GM10266 (cell line): ENCODE results near the gene MBD2.
"Not testable (repeated sequence)": the region's sequence is repeated elsewhere in the genome, so short reads cannot be mapped to it uniquely, and the experiment has no call there.

Experiments
- DNase-seq: peaks from one replicate; pipeline ENCODE4 v3.0.0; 2012; ENCODE audit errors: extremely low spot score
- TF ChIP-seq, protein P1 (sequence below): IDR thresholded peaks from 2 replicates; pipeline ENCODE4 v1.5.1; 2012; ENCODE audit warnings: mild to moderate bottlenecking, low read depth; ENCODE audit not compliant: control insufficient read depth, insufficient read depth; ENCODE audit errors: missing control alignments

The MBD2 gene

DNA sequence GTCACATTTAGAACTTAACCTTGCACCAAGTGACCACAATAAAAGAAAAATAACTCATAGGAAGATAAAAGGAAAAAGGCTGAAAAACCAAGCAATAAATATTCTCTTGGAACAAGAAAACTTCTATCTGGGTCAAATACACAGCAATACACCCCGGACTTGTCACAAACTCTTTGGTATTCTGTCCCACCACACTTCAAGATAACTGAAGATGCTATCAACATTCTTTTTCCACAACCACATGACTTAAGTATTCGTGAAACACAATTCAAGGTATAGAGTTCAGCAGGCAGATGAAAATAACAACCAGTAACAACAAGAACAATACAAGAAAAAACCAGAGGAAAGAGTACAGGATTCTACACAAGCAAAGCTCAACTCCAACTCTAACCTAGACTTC, 18.0 kb downstream of the MBD2 start:
- TF ChIP-seq, protein P1, sequence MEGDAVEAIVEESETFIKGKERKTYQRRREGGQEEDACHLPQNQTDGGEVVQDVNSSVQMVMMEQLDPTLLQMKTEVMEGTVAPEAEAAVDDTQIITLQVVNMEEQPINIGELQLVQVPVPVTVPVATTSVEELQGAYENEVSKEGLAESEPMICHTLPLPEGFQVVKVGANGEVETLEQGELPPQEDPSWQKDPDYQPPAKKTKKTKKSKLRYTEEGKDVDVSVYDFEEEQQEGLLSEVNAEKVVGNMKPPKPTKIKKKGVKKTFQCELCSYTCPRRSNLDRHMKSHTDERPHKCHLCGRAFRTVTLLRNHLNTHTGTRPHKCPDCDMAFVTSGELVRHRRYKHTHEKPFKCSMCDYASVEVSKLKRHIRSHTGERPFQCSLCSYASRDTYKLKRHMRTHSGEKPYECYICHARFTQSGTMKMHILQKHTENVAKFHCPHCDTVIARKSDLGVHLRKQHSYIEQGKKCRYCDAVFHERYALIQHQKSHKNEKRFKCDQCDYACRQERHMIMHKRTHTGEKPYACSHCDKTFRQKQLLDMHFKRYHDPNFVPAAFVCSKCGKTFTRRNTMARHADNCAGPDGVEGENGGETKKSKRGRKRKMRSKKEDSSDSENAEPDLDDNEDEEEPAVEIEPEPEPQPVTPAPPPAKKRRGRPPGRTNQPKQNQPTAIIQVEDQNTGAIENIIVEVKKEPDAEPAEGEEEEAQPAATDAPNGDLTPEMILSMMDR, result no peak
- DNase-seq, result no peak

DNA sequence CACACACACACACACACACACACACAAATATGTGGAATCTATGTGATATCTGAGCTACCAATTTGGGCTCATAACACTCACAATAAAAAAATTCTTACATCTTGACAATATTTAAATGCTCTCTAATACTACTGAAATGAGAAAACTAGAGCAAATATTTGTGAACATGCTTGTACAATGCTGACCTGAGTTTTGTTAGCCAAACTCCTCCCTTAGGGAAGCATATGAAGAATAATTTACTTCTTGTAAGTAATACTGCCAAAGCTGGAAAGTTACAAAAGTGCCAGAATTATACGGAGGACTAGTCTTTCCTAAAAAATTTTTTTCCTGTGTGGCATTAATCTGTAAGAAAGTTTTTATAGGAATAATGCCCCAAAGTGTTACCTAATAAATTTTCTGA, 18.5 kb downstream of the MBD2 start:
- no peak for DNase-seq
- TF ChIP-seq, protein P1, result no peak

DNA sequence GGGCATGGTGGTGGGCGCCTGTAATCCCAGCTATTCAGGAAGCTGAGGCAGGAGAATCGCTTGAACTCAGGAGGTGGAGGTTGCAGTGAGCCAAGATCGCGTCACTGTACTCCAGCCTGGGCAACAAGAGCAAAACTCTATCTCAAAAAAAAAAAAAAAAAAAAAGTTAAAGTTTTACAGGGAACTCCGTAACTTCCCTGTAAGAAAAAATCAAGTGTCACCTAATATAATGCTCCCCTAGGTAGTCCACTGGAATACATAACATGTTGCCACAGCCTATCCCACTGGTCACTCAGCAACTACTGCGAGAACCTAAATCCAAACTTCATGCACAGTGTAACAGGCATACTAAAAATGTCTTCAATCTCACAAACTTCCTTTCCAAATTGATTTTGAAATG, 19.0 kb downstream of the MBD2 start:
- not testable (repeated sequence) for DNase-seq

DNA sequence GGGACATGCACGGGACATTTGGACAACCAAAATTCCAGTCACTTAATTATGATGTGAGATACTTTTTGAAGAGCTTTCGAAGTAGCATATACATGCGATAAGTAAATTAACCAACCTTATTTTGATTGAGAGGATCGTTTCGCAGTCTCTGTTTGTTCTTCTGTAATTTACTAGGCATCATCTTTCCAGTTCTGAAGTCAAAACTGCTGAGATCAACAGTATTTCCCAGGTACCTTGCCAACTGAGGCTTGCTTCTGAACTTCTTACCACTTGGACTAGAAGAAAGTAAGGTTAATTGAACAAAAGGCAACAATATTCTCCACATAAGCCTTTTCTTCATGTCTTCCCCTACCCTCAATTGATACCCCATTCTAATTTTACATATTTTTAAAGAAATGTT, 19.6 kb downstream of the MBD2 start:
- DNase-seq, result no peak
- TF ChIP-seq, protein P1, result no peak

- DNase-seq, result no peak
- TF ChIP-seq, protein P1, result no peak
Measured at GRCh38 chr18:54203914-54204313, 20.6 kb downstream of the MBD2 start.

- TF ChIP-seq, protein P1, result no peak
- no peak for DNase-seq
Measured at GRCh38 chr18:54202851-54203250, 21.6 kb downstream of the MBD2 start.

DNA sequence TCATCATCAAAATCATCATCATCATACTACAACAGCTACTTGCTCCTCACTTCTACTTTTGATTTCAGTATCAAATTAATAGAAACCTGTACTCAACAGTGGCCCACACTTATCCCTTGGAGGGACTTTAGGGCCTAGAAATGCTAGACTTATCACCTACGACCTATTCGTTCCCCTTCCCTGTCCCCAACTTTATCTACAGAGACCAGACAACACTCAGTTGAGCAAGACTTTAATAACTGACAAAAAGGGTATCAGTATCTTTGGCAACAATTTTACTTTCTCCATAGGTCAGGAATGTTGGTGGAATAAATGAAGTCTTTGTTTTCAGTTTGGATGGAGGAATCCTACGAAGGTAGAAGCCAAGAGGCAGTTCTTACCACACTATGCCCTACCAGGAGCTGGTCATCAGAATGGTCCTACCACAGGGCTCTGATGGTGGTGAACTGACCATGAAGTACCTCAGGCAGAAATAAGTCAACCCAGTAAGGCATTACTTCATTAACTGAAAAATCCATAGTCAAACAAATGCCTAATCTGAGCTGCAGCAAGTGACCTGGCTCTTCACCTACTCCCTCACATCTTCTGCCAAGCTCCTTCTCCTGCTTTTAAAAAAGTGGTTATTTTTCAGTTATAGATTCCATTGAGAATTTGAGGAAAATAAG, 26.6 kb downstream of the MBD2 start:
- TF ChIP-seq, protein P1, result no peak
- no peak for DNase-seq

- TF ChIP-seq, protein P1, result no peak
Measured at GRCh38 chr18:54193786-54194185, 30.7 kb downstream of the MBD2 start.

More at GRCh38 chr18:54193786-54194185, 30.7 kb downstream of the MBD2 start:
- no peak for DNase-seq
